ENCODE measurements around the gene COL6A1. TPM values are rescaled to one million over a fixed set of nuclear protein-coding genes. Genes with fewer than 3 reads are reported as not detected.
"Not testable (repeated sequence)": the region's sequence is repeated elsewhere in the genome, so short reads cannot be mapped to it uniquely, and the experiment has no call there.

COL6A1 gene
- total RNA-seq, 1 donor from 2014 or later = 521 TPM

DNA sequence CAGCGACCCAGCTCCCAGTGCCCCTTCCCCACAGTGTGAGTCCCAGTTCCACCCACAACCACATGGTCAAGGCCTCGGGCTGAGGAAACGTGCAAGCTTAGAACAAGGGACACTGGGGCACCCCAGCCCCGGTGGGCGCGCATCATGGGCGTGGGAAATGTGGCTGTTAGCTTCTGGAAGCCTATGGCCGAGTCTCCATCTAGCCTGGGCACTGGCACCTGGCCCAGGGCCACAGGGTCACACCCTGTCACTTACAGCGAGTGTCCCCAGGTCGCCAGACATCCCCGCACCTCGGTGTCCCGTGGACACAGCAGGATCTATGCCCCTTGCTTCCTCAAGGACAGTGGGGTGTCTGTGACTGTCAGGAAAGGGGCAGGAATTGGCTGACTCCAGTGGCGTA lies 37.0 kb upstream of the COL6A1 start:
- DNase-seq (ENCODE audit: low spot score) = no peak

DNA sequence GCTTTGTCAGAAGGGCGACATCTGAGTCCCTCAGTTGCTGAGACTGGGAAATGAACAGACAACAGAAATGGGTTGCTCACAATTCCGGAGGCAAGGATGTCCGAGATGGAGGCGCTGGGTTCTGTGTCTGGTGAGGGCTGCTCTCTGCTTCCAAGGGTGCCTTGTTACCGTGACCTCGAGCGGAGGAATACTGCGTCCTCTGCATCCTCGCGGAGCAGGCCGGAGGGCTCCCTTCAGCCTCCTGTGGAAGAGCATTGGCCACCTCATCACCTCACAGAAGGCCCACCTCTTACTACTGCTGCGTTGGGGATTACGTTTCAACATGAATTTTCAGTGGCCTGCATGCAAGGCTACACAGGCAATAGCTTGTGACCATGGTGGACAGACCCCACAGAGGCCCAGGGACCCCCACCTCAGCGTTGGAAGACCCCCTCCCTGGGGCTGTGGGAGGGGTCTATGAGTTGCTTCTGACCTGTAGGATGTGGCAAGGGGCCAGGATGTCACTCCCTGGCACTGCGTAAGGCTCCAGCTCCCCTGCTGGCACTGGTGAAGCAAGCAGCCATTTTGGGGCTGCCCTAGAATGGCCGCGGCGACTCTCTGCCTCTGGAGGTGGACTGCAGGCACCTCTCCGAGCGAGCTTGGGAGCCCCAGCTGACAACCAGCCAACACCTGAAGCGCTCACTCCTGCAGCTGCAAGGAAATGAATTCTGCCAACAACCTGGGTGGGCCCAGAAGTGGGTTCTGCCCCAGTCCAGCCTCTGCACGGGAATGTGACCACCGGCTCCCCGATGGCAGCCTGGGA lies 36.3 kb upstream of the COL6A1 start:
- DNase-seq (ENCODE audit: low spot score) = no peak

DNA sequence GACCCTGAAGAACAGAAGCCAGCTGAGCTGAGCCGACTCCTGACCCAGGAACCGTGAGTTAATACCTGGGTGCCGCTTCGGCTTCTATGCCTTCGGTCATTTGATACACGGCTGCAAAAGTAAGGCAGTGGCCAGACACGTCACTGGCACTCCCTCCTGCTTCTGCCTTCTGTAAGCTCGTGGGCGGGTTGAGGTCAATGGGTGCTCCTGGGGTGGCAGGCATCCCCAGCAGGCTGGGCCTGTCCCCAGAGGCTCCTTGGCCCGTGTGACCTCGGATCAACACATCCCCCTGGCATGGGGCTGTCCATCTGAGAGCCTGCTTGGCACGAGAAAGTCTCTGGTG lies 35.7 kb upstream of the COL6A1 start:
- no peak for DNase-seq (ENCODE audit: low spot score)

DNA sequence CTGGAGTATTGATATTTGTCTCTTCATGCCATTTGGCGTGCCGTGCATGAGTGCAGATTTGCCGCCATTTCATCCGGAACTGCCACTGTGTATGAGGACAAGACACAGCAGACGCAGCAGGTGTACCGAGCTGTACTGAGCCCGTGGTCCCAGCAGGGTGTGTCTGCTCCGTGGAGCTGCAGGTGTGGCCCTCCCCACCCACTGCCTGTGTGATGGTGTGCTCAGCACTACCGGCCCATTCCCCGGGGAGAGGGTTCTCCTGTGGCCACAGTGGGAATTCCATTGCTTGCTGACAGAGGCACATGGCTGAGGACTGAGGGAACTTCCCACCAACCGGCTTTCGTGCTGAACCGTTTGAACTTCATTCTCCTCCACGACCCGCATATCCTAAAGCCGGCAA lies 34.3 kb upstream of the COL6A1 start:
- DNase-seq (ENCODE audit: low spot score) = no peak

DNA sequence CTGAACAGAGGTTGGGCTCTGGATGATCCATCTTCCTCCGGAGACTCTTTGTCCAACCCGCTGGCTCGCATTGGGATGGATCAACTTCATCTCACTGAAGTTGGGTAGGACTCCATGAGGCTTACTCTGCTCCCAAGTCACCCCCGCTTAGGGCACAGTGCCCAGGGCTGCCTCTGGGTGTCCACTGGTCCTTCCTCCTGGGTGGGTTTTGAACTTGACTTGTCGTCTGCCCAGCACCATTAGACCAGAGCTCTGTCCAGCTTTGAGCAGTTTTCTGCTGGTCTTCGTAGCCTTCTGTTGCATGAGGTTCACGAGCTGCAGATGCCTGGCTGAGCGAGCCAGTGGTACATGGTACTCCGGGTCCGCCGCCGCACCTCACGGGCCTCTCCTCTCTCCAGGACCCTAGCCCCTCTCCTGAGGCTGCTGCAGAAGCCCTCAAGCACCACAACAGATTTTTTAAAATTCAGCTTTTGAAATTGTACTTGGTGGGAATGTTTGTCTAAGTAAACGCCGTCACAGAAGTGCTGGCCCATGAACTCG lies 33.8 kb upstream of the COL6A1 start:
- no peak for DNase-seq (ENCODE audit: low spot score)

DNA sequence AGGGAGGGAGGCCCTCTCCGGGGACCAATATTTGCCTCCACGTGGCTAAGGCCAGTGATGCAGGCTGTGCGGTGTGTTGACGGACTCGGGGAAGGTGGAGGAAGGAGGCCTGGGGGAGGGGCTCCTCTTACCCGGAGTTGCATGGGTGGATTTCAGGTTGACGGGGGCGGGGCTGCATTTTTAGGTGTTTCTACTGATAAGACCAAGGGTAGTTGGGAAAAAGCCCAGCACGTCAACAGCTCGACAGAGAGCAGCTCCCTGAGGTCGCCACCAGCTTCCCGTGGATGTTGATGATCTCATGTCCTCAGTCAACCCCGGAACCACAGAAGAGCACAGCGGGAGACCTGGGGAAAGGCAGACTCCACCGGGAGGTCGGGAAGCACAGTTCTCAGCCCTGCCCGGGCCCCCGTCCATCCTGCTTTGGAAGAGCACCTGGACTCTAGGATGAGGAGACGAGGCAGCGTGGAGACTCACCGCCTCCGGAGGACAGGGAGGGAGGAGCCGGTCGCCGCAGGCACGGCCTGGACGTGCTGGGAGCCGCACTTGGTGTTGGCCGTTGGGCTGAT lies 32.9 kb upstream of the COL6A1 start:
- no peak for DNase-seq (ENCODE audit: low spot score)

DNA sequence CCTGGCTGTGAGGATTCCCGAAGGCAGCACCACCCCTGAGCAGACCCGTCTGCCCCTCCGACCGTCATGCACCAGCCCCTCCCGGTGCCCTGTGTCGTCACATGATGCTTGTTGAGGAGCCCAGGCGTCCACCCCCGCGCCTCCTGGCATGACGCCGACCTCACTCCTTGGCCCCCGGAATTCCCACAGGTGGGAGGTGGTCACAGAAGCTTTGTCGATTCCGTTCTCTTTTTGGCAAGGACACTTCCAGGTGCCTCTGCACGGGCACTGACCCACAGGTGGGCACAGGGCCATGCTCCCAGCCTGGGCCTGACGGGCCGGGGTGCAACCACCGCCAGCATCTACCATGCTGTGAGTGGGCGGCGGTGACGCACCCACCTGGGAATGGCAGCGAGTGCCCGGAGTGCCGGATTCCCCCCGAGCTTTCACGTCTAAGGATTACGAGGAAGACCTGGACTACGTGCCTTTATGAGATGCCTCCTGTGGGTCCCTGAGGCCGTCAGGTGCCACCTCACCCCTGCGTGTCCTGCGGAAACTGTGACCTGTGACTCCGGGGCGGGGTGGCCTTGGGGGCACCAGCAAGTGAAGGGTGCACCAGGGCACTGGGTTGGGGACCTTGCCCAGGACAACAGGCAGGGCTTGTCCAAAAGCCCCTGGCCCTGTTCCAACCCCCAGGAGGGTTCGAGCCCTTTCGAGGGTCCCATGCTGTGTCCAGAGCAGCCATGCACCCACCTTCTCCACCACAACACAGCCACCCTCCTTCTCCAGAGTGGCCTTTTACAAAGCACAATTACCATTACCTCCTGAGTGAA lies 31.4 kb upstream of the COL6A1 start:
- no peak for DNase-seq (ENCODE audit: low spot score)

DNA sequence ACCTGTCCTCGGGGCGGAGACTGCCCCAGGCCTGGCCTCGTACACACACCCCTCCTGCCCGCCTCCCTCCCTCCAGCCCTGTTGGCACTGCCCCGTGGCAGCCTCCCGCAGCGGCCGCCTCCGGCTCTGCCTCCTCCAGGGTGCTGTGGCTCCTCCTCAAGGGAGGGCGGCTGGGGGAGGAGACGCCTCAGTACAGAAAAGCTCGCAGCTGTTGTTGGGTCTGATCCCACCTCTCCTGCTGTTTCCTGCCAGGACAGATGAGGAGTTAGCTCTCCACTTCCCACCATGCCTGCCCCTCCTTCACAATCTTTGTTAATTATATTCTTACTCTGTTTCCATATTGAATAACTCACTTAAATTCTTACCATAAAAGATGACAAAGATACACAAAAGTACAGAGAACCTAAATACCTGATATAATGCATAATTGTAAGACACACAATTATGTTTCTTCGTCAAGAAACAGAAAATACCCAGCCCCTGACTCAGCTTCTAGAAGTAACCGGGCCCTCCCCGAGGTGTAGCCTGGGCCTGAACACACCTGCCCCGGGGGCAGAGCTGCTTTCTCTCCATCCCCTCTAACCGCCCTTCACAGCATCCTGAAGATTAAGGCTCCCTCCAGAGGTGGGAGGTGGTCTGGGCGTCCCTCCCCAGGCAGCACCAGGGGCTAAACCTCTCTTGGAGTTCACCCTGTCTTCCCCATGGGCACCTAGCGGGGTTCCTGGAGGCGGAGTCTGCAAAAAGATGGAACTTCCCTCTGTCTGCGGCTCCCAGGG lies 30.6 kb upstream of the COL6A1 start:
- no peak for DNase-seq (ENCODE audit: low spot score)

DNA sequence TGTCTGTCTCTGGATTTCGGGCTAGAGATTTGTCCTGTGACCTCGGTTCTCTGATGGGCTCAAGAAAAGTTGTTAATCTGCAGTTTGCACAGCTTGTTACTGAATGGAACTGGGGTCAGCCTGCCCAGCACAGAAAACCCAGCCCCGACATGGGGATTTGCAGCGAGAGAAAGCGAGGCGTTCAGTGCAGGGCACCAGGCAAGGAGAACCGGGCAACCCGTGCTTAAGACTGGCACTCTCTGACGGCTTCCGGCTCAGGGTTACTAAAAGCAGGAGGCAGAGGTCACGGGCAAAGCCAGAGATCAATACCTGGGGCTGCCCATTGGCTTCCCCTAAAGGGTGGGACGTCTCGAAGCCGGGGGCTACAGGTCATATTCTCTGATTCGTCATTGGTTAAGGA lies 29.9 kb upstream of the COL6A1 start:
- no peak for DNase-seq (ENCODE audit: low spot score)

DNA sequence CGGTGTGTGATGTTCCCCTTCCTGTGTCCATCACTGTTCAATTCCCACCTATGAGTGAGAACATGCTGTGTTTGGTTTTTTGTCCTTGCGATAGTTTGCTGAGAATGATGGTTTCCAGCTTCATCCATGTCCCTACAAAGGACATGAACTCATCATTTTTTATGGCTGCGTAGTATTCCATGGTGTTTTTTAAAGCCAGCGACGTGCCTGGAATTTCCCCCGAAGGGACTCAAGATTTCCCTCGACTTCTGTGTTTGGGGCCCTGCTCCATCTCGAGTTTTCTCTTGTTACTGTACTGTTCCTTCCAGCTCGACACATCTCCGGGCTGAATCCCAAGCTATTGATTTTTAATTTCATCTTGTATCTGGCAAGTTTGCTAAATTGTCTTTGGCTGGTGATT lies 29.0 kb upstream of the COL6A1 start:
- DNase-seq (ENCODE audit: low spot score) = not testable (repeated sequence)

DNA sequence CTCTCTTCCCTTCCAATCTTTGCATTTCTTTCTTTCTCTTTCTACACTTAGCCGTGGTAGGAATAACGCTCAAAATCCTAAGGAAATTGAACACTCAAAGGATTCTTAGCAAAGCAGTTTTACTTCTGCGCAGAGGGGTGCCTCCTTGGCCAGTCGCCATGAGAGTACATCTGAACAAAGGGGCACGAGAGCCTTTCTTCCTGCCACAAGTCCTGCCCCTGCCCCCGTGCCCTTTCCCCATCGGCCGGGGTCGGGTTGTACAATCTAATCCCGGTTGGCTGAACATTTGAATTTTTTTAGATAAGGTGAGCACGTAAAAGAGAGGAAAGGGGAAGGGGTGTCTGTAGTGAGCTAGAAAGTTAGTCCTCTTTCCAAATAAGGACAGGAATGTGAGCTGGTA lies 28.6 kb upstream of the COL6A1 start:
- DNase-seq (ENCODE audit: low spot score) = no peak

DNA sequence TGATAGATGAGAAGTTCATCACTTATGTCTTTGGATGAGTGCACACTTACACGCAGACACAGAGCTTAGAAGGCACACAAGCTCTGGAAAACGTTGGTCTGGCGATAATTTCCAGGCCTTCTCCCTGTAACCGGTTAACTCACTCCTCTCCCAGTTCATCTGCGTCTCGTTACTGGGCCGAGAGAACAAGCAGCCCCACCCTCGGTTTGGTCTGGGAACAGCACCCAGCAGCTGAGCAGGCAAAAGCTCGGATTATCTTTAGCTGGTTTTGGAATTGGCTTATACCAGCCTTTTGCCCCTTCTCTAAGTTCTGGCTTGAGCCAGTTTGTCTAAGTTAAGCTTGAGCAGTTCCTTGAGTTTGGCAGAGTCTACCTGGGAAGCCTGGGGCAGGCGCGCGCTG lies 27.3 kb upstream of the COL6A1 start:
- DNase-seq (ENCODE audit: low spot score) = no peak

DNA sequence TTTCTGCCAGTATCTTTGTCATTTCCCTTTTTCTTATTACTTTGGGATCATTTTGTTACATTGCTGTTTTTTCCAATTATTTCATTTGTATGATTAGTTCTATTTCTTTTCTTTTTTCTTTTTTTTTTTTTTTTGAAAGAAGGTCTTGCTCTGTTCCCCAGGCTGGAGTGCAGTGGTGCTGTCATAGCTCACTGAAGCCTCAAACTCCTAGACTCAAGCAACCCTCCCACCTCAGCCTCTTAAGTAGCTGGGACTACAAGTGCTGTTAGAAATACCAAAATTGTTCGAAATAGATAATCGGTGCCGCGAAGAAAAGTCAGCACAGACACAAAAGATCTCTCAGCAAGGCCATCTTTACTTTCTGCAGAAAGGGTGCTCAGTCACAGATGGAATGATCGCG lies 26.6 kb upstream of the COL6A1 start:
- no peak for DNase-seq (ENCODE audit: low spot score)

DNA sequence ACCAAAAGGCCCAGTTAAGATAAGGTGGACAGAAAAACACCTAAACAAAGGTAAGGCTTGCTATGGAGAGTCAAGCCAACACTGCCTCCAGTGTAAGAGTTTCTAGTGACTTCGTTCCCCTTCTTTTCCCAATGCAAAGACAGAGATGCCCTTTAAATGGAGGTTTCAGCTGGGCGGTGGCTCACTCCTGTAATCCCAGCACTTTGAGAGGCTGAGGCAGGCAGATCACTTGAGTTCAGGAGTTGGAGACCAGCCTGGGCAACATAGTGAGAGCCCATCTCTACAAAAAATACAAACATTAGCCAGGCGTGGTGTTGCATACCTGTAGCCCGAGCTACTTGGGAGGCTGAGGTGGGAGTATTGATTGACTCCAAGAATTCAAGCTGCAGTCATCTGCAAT lies 24.0 kb upstream of the COL6A1 start:
- no peak for DNase-seq (ENCODE audit: low spot score)

DNA sequence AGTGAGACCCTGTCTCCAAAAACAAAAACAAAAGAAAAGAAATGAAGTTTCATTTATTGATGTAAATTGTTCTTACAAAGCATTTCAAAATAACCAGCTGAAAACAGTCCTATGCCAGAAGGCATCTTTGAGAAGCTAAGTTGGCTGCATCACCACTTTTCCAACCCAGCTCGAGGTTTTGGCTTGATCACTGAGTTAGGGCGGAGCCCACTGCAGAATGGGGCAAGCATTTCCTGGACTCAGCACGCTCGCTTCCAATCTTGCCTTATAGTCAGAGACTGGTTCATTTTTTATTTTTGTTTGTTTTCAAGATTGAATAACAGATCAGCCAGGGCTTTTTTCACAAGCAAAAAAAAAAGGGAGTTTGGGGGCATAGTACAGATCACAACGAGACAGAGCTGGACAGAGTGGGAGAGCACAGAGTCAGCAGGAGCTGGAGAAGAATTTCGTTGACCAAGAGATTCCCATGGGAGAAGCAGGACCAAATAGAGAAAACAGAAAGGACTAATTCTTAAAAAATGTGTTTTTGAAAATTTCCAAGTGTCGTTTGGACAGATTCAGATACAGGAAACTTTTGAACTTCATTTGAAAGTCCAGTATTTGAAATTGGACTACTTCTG lies 23.5 kb upstream of the COL6A1 start:
- no peak for DNase-seq (ENCODE audit: low spot score)

DNA sequence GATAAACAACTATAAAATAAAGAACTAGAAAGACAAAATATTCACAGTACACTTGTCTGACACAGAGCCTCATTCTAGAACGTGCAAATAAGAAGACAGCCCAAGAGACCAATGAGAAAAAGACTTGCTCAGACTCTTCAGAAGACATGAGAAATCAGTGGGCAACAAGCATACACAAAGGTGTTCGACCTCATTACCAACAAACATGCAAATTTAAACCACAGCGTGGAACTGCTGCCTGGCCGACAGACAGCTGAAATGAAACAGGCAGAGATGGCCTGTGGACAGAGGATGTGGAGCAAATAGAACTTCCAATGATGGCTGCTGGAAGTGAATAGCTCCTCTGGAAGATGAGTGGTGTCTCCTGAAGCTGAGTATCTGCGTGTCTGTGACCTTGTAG lies 22.4 kb upstream of the COL6A1 start:
- DNase-seq (ENCODE audit: low spot score) = no peak

DNA sequence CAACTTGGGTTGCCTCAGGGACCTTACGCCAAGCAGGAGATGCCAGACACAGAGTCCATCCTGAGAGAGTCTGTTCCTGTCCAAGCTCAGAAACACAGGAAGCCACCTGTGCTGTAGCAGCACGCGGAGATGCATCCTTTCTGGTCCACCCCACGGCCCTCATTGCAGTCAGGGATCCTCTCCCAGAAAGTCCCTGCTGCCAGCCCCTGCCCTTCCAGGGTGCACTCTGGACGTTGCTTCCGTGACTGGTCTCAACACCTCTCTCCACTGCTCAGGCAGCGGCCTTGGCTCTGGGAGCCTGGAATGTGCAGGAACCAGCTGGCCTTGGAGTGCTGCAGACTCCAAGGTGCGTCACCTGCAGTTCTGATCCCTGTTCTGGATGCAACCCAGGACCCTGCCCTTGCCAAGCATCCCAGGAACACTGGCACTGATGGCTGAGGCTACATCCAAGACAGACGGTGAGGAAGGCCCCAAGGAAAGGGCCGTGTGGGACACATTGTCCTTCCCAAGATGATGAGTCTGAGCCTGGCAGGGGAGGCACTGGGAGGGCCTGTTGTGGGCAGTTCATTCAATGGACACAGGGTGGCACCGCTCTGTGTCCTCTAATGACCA lies 21.7 kb upstream of the COL6A1 start:
- DNase-seq (ENCODE audit: low spot score) = no peak

DNA sequence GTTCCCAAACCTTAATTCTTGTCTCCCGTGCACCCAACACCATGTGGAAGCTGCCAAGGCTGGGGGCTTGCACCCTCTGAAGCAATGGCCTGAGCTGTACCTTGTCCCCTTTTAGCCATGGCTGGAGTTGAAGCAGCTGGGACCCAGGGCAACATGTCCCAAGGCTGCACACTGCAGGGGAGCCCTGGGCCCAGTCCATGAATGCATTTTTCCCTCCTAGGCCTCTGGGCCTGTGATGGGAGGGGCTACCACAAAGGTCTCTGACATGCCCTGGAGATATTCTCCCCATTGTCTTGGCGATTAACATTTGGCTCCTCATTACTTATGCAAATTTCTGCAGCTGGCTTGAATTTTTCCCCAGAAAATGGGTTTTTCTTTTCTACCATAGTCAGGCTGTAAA lies 20.2 kb upstream of the COL6A1 start:
- DNase-seq (ENCODE audit: low spot score) = not testable (repeated sequence)

DNA sequence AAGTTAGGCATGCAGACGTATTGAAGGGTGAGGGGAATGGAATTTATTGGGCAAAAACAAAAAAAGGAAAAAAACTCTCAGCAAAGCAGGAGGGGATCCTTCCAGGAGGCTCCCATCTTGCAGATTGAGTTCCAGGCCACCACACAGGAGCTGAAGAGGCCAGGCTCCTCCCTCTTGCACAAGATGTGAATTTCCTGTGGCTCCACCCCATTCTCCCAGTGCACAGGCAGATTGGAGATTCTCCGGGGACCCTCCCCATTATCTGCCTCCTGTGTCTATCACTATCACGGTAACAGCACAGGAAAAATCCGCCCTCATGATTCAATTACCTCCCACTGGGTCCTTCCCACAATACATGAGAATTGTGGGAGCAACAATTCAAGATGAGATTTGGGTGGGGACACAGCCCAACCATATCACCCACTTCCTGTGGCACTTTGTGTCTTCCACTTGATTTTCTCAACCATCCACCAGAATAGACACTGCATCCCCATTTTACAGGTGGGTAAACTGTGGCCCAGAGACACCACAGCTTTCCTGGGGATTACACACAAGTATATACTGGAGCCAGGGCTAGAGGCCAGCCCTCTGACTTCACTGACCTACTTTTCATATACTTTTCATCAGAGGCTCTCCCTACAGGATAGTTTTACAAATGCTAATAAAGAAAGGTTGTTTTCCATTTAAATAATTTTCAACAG lies 18.9 kb upstream of the COL6A1 start:
- no peak for DNase-seq (ENCODE audit: low spot score)

DNA sequence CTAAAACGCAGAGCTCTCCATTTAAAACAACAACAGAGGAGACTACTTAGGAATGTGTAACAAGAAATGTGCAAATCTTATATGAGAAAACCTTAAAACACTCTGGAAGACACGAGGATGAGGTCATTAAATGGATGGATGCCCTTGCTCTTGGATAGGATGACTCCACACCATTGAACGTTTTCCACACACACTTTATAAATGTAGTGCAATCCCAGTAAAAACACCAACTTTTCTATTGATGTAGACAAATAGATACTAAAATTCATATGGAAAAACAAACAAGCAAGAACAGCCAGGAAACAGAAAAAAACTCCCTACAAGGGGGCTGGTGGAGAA lies 18.4 kb upstream of the COL6A1 start:
- no peak for DNase-seq (ENCODE audit: low spot score)

Measured in mesenteric fat pad (tissue), 1 donor.